Stimulated activated CD8-positive, alpha-beta memory T cell treated with anti-CD3 and anti-CD28 coated beads, Interleukin-7, amount 100 ng/mL, for 1 hour (primary cell): ENCODE results near the gene OGFOD2.

Experiments
- DNase-seq, 2 donors: peaks; one replicate each; pipeline ENCODE4 v3.0.0-alpha.2; 2020; ENCODE audit warnings: low read depth in 2 of 2

Gene OGFOD2

DNA sequence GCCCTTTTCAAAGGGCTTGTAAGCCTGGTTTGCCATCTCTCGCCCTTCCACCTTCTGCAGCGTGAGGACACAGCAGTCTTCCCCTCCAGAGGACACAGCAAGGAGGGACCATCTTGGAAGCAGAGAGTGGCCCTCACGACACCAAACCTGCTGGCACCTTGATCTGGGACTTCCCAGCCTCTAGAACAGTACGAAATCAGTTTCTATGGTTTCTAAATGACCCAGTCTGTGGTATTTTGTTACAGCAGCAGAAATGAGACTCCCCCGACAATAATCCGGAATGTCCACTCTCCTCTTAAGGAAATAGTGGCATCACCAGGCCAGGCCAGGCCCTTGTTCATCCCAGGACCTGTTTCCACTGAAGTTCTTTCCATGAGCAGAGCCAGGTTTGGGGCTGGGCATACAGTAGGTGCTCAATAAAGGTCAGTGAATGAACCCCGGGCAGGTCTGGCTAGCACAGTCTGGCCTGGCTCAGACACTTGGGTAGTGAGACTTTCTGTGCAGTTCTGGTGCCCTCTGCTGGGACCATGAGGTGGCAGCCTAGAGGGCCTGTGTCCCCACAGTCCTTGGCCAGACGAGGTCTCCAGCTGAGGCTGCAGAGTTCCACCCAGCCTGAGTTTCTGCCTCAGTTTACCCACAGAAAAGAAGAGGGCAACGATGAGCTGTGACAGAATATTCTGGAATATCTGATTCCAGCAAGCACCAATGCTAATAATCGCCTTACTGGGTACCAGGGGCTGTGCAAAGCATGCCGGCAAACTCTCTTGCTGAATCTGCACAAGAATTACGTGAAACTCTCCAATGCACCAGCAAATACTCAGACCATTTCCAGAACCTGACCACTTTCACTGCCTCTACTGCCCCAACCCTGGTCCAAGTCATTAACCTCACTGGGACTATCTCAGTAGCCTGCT, 22.8 kb upstream of the OGFOD2 start:
- peak; percentile 39 to 49 for DNase-seq

DNA sequence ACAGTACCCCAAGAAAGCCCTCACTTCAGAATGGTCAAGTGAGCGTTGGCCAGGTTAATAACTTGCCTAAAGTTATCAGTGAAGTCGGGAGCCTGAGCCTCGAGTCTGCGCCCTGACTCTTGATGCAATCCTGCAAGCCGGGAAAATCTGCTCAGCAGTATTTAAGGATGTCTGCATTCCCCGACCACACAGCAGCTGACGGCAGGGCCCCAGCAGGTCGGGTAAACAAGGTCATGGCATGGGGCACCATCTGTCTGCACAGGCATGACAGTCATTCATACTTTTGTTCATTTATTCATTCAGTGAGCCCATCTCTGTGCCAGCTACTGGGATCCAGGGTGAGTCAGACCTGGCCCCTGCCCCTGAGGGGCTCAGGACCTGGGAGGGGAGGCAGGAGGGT, 19.9 kb upstream of the OGFOD2 start:
- DNase-seq = no peak

DNA sequence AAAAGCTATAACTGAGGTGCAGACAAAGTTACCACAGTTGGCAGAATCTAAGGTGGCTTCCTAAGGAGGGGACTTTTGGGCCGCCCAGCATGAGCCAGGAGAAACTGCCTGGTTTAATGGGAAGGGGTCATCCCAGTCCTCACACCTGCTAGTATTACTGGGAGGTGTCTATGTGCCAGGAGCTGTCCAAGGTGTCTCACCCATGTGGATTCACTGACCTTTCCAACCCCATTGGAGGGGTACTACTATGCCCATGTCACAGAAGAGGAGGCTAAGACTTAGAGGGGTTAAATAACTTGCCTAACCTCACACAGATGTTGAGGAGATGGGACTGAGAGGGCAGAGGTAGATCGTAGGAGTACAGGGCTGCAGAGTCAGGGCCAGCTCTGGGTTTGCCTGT, 19.0 kb upstream of the OGFOD2 start:
- no peak for DNase-seq

DNA sequence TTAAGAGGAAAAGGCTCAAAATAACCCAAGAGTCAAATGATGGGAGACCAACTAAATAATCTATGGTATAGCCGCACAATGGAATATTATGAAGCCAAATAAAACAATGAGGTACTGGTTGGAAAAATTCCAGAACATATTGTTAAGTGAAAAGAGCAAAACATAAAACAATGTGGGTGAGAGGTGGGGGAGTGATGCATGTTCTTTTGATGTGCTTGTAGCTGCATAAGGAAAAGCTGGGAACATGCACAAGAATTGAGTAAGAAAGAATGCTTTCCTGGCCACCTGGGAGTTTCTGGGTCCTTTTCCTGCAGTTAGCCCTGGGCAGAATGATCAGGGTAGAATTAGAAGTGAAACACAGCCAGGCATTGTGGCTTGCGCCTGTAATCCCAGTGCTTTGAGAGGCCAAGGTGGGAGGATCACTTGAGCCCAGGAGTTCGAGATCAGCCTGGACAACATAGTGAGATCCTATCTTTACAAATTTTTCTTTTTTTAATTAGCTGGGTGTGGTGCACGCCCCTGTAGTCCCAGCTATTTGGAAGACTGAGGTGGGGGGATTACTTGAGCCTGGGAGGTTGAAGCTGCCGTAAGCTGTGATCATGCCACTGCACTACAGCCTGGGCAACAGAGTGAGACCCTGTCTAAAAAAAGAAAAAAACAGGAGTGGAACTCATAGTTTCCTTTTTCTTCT, 16.7 kb upstream of the OGFOD2 start:
- DNase-seq = no peak

DNA sequence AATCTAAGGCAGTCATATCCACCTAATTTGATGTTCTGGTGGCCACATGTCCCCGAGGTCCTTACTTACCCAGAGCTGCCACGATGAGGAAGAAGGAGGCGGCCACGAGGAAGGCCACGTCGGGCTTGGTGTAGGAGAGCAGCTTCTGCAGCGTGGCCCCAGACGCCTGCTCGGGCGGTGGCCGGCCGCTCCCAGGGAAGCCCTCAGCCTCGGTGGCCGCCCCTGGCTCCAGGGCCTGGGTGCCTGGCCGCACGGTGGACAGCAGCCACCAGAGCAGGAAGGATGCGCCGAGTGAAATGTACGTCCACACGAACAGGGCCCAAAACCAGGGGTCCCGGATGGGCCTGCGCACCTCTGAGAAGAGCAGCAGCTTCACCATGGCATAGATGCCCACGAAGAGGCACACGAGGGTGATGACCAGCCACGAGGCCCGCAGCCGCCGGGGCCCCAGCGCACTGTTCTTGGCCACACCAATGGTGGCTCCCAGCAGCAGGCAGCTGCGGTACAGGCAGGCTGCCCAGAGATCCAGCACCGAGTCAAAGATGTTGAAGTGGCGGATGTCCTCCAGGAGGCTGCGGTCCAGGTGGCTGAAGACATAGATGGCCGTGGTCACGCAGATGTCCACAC, 15.4 kb upstream of the OGFOD2 start:
- DNase-seq = no peak

DNA sequence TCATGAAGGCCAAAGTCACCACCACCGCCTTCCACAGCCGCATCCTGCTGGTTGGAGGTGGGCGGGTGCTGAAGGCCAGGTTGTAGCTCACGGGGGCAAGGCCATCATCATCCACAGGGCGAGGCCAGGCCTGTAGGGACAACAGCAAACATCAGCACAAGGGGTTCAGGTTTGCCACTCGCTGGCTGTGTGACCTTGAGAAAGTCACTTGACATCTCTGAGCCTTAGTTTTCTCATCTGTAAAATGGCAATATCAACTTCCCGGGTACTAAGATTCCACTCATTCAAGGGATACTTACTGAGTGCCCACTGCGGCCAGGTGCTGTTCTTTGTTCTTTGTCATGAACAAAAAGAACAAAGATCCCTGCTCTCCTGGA, 14.9 kb upstream of the OGFOD2 start:
- no peak for DNase-seq

DNA sequence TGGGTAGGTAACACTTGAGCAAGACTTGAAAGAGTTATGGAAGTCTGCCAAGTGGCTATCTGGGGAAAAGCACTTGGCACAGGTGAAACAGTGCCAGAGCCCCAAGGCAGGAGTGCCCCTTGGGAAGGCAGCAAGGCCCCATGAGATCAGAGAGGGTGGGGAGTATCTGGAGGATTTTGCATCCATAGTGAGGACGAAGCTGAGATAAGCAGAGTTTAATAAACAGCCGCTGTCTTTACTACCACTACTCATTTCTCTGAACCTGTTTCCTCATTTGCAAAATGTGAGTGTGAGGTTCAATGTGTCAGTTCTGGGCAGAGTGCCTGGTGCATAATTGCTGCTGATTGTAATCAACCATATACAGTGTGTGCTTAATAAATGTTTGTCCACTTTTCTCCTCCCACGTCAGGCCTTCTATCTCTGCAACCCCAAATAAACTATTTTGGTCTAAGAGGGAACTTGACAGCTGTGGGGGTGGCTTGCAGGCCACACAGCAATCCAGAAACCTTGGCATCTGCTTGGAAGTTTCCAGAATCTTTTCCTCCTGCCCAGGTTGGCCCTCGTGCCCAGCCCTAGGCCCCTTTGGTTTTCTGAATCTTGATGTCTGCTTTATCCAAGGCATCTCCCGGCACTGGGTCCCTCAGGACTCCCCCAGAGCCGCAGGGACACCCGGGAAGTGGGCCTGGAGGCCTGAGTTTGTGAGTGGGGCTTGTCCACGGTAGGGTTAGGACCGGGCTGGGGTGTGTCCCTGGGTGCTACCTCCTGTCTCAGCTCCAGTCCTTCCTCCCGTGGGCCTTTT, 13.3 kb upstream of the OGFOD2 start:
- no peak for DNase-seq

DNA sequence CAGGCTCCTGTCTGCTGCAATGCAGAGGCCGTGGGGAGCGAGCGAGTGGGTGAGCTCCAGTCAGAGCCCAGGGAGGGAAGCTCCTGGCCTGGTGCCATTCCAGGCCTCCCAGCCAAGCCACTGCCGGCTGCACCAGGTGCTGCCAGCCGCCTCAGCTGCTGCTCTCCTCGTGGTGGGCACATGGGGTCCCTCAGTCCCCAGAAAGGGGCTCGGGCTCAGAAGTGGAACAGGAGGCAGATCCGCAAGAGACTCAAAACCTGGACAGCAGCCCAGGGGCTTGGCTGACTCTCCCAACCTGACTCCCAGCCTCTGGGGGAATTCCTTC, 11.1 kb upstream of the OGFOD2 start:
- no peak for DNase-seq

DNA sequence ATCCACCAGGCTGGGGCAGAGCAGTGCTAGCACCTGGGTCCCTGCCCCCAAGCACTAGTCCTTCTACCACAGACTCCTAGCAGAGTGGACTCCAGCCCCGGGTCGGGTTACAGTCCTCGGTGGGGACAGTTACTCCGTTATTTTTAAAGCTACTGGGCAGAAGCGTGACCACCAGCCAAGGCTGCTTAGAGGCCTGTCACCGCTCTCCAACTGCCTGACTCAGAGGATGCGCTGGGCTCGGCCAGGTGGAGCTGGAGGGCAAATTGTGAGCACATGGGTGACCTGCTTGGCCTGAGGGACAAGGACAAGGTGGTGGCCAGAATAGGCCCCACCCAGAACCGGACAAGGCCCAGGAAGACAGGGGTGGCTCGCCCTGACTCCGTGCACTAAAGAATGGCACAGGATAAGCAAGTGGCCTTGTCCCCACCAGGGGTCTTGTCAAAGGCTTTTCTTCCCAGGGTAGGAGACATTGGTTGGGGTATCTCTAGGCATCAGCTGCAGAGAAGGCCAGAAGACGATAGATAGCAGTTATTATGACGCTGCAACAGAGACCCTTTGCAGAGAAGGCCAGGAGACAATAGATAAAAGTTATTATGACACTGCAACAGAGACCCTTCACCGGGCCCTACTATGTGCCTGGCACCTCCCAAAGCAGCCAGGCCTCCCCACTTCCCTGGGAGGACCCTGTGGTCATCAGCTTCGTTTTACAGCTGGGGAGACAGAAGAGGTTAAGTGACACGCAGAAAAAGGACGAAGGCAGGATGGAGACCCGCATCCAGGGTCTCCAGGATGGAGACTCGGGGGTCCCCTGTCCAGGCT, 10.4 kb upstream of the OGFOD2 start:
- no peak for DNase-seq

DNA sequence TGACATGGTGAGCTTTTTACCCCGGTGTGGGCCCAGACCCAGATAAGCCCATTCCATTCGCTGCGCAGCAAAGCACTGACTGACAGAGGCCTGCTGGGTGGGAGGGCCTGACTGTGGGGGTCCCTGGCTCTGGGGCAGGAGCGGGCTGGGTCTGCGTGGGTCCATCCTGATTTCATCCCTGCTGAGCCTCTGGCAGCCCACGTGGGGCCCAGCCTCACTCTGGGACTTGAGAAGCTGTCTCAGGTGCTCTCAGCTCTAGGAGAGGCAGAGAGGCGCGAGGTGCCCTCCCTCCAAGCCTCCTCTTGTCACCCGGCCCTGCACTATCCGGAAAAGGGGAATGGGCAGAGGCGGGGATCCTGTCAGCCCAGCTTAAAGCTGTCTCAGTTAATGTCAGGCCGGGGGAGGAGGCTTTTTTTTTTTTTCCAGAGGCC, 9.7 kb upstream of the OGFOD2 start:
- no peak for DNase-seq

DNA sequence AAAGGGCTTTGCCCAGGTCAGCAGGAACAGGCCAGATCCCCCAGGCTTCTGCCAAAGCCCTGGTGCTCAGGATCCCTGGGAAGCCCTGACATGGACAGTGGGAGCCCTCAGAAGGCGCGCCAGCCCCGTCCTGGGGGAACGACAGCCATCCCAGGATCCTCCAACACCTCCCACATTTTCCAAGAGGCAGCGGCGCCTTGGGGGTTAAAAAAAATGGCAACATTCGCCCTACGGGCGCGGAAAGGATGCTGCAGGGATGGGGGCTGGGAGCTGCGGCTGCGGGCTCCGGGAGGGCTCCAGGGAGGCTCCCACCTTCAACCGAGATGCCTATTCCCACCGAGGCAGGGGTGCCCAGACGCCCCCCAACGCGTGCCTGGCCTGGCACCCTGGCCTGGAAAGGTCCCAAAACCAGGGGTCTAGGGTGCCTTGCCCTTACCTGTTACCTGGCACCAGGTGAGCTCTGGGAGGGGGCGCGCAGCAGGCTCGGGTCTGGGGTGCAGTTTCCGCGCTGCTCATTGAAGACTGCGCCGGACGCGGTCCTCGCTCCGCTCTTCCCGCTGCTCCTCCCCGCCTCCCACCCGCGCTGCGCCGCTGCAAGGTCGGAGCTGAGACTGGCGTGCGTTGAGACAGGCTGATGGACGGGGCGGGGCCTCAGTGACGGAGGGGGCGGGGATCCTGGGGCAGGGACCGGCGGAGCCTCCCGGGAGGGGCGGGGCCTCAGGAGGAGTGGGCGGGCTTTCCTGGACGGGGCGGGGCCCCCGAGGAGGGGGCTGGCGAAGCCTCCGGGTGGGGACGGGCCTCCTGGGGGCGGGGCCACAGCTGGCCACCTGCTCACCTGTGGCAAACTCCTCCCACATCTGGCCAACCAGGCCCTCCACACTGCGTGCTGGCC, 8.9 kb upstream of the OGFOD2 start, which contains the start of gene ABCB9:
ABCB9 (minus strand) TSS at position 613 of the 892 bp plus-strand sequence. CDS start 6,228 bp downstream, outside the sequence.
- DNase-seq = peak; percentile 88 to 92

DNA sequence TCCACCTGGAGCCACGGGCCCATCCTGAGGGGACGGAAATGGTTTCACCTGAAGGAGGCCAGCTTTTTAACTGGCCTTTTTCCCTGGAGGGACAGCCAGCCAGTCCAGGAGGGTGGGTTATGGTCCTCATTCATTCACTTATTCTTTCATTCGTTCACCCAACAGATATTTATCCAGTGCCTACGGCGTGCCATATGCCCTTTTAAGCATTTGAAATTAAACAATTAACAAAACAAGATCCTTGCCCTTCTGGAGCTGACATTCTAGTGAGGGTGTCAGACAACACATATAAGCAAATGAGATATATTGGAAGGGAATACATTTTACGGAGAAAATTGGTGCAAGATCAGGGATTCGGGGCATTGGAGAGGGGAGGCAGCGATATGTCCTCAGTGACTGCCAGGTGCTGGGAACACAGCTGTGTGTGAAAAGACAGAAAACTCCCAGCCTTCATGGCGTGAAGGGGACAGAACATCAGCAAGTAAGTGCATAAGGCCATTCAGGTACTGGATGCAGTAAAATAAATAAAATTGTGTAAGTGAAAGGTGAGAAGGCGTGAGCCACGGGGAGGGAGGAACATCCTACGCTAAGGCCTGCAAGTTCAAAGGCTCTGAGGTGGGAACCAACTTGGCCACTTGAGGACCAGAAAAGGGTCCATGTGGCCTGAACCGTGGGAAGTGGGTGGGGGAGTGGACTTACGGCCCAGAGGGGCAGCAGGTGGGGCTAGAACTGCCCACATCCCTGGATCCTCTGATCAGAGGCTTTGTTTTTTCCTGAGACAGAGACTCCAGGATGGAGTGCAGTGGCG, 8.1 kb upstream of the OGFOD2 start:
- no peak for DNase-seq

DNA sequence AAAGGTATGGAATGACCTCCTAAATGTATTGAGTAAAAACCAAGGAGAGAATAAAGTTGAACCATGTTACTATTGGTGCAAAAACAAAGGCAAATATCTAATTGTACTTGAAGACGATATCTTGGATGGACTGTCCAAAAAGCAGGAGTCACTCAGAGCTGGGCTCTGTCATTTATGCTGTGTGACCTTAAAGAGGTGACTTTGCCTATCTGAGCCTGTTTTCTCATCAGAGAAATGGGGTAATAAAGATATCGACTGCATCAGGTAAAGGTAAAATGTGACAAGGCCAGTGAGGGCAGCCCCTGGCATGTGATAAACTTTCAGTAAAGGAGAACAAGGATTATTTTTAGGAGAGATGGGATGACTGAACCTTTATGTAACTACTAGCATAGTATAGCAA, 6.9 kb upstream of the OGFOD2 start:
- no peak for DNase-seq

DNA sequence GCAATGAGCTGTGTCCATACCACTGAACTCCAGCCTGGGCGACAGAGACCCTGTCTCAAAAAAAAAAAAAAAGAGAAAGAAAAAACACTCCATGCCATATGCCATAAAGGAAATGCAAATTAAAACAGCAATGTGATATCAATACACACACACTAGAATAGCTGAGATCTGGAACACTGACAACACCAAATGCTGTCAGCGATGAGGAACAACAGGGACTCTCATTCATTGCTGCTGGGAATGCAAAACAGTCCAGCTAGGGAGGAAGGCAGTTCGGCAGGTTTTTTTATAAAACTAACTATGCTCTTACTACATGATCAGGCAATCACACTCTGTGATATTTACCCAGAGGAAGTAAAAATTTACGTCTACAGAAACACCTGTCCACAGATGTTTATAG, 5.4 kb upstream of the OGFOD2 start:
- DNase-seq = no peak

DNA sequence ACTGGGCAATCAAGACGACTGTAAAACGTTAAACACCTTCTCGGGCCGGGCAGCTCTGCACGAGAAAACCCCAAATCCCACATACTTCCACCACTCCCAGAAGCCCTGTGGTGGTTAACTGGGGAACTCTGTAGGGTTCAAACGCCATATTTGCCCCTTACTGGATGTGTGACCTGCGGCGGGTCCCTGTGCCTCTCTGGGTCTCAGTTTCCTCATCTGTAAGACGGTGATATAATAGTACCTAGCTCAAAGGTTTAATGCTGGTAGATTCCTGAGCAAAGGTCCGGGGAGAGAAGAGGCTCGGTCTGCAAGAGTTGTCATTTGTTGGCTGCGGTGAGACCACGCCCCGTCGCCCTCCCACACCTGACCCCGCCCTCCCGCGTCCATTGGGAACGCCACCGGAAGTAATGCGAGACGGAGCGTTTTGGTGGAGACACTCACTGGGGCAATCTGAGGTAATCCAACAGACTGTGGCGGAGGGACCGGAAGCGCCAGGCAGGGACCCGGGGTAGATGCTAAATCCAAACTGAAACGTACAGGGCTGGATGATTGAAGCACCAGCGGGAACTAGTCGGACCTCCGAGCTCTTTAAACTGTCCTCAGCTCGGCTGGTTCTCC, 661 bp upstream of the OGFOD2 start:
- peak; percentile 98 for DNase-seq

DNA sequence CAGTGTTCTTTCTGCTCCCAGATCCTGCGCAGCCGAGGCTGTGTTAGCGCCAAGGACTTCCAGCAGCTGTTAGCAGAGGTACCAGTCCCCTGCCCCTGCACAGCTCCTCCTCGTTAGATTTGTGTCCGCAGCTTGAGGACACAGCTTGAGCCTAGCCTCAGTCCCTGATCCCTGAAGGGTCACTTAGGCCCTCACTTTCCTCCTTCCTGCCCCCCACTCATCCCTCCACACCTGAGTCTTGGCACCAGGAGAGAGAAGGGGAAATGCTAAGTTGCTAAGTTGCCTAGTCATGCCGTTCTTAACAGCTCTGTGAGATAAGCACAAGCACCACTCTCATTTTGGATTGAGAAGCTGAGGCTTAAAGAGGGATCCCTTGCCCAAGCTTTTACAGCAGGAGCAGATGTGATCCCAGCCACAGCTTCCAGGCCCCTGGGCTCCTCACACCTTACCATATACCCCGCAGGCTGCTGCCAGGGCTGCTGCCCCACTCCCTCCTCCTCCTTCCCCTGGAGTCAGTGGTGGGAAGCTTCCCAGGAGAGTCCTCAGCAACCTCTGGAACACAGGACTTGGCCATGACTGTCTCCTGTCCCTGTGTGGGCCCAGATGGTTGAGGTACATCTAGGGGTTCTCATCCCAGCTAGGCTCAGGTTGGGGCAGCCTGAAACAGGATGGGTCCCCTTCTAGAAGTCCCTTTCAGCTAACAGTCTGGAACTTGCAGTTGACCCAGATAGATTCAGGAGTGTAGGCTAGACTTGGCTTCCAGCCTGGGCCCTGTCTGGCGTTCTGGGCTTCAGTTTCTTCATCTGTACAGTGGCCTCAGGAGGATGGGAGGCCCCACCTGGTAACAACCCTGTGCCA, 975 bp downstream of the OGFOD2 start:
- no peak for DNase-seq

DNA sequence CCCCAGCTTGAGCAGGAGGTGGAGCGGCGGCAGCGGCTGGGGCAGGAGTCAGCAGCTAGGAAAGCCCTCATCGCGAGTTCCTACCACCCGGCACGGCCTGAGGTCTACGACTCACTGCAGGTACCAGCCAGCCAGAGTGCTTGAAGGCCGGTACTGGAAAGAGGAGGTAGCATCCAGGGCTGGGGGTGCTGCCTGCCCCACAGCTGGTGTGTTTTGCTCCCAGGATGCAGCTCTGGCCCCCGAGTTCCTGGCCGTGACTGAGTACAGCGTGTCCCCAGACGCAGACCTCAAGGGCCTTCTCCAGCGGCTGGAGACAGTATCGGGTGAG, 1.6 kb downstream of the OGFOD2 start:
- DNase-seq = no peak

DNA sequence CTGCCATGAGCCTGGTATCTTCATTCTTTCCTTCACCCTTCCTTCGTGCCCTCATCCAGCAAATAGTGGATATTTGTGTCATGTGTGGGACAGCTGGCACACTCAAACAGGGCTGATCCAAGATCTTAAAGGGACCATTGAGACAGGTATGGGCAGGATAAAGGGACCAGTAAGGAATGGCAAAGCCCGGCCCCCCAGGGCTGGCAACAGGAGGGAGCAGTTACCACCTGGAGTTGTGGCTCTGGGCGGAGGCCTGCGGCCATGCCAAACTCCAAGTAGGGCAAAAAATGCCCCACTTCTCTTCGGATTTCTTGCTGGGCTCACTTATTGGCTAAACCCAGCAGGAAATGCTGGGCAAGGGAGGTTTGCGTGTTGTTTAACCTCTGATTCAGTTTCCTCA, 2.1 kb downstream of the OGFOD2 start:
- no peak for DNase-seq
